ENCODE data around the gene IL1RN. TPM values are rescaled to one million over a fixed set of nuclear protein-coding genes. Genes with fewer than 3 reads are reported as not detected.

Gene IL1RN
- total and polyA plus RNA-seq, 2 of the 13 experiments (the other 11 are each of a cell fraction or from before 2014, with no cell fraction given), result 21.2 to 101 TPM

DNA sequence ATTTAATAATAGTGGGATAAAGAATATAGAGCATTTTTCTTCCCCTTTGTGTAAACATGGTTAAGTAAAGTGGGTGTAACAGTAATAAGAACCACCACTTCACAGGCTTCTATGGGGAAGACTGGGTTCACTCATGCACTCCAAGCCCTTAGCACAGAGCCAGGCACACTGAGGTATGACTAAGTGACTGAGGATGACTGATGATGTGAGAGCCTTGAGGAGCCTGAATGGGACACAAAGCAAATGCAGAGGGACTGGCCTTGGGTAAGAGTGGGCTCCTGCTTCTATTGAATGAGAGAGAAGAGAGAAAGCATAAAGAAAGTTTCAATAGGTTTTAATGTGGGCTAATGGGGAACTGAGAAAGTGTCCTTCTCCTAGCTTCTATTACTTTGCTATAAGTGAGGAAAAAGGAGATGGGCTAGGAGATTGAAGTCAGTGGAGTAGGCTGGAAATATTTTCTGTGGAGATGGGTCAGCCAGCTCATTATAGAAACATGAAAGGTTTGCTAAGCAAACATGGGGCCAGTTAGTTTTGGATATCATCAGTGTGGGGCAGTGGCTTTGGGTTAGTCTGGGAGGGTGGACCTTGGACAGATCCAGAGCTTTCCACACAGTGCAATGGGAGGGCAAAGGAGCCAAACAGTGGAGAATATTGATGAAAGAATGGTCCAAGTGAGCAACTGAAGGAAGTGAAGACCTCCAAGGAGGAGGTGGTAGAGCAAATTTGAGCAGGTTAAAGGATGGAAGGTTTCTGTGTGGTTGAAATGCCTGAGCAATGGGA lies 39.0 kb upstream of the IL1RN start (continued):
- peak; percentile 61 for TF ChIP-seq ZNF331 (CRISPR knock-in tag; IDR thresholded peaks at IDR 0.05)
- TF ChIP-seq MED1 (CRISPR knock-in tag; IDR thresholded peaks at IDR 0.05), result peak; percentile 83
- TF ChIP-seq, protein P1, sequence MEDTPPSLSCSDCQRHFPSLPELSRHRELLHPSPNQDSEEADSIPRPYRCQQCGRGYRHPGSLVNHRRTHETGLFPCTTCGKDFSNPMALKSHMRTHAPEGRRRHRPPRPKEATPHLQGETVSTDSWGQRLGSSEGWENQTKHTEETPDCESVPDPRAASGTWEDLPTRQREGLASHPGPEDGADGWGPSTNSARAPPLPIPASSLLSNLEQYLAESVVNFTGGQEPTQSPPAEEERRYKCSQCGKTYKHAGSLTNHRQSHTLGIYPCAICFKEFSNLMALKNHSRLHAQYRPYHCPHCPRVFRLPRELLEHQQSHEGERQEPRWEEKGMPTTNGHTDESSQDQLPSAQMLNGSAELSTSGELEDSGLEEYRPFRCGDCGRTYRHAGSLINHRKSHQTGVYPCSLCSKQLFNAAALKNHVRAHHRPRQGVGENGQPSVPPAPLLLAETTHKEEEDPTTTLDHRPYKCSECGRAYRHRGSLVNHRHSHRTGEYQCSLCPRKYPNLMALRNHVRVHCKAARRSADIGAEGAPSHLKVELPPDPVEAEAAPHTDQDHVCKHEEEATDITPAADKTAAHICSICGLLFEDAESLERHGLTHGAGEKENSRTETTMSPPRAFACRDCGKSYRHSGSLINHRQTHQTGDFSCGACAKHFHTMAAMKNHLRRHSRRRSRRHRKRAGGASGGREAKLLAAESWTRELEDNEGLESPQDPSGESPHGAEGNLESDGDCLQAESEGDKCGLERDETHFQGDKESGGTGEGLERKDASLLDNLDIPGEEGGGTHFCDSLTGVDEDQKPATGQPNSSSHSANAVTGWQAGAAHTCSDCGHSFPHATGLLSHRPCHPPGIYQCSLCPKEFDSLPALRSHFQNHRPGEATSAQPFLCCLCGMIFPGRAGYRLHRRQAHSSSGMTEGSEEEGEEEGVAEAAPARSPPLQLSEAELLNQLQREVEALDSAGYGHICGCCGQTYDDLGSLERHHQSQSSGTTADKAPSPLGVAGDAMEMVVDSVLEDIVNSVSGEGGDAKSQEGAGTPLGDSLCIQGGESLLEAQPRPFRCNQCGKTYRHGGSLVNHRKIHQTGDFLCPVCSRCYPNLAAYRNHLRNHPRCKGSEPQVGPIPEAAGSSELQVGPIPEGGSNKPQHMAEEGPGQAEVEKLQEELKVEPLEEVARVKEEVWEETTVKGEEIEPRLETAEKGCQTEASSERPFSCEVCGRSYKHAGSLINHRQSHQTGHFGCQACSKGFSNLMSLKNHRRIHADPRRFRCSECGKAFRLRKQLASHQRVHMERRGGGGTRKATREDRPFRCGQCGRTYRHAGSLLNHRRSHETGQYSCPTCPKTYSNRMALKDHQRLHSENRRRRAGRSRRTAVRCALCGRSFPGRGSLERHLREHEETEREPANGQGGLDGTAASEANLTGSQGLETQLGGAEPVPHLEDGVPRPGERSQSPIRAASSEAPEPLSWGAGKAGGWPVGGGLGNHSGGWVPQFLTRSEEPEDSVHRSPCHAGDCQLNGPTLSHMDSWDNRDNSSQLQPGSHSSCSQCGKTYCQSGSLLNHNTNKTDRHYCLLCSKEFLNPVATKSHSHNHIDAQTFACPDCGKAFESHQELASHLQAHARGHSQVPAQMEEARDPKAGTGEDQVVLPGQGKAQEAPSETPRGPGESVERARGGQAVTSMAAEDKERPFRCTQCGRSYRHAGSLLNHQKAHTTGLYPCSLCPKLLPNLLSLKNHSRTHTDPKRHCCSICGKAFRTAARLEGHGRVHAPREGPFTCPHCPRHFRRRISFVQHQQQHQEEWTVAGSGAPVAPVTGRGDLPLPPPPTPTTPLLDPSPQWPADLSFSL (CRISPR knock-in tag; IDR thresholded peaks at IDR 0.05), result no peak
- no peak for TF ChIP-seq POLR2AphosphoS5 (IDR thresholded peaks at IDR 0.05; ENCODE audit: low read depth, low read length)
- no peak for TF ChIP-seq ZNF546 (CRISPR knock-in tag; conservative IDR thresholded peaks at IDR 0.05)
- TF ChIP-seq ZFP36 (IDR thresholded peaks at IDR 0.05; ENCODE audit: borderline replicate concordance, low read depth, low read length, partially characterized antibody), result no peak
- no peak for TF ChIP-seq ATAD3A (CRISPR knock-in tag; IDR thresholded peaks at IDR 0.05)
- TF ChIP-seq KLF9 (CRISPR knock-in tag; IDR thresholded peaks at IDR 0.05; ENCODE audit: low read depth), result no peak
- TF ChIP-seq CBX1 (IDR thresholded peaks at IDR 0.05; ENCODE audit: low read depth), result peak; percentile 51
- TF ChIP-seq PAF1 (CRISPR knock-in tag; IDR thresholded peaks at IDR 0.05), result no peak
- no peak for TF ChIP-seq SRSF1 (optimal IDR thresholded peaks at IDR 0.05; ENCODE audit: low read depth, low read length)
- TF ChIP-seq CREB1 (IDR thresholded peaks at IDR 0.05), result no peak
- TF ChIP-seq CREB1 (CRISPR knock-in tag; IDR thresholded peaks at IDR 0.05), result no peak
- no peak for TF ChIP-seq ZNF3 (CRISPR knock-in tag; IDR thresholded peaks at IDR 0.05)
- no peak for TF ChIP-seq ZNF558 (CRISPR knock-in tag; IDR thresholded peaks at IDR 0.05; ENCODE audit: borderline replicate concordance)
- peak; percentile 97 for TF ChIP-seq SALL1 (CRISPR knock-in tag; IDR thresholded peaks at IDR 0.05)
- no peak for TF ChIP-seq RFX1 (IDR thresholded peaks at IDR 0.05)
- TF ChIP-seq FOXJ3 (CRISPR knock-in tag; IDR thresholded peaks at IDR 0.05; ENCODE audit: borderline replicate concordance), result 0 out of 2 replicates have a peak, but pooled peaks have one; percentile 36
- no peak for TF ChIP-seq CHD2 (IDR thresholded peaks at IDR 0.05; ENCODE audit: low read depth, low read length)
- TF ChIP-seq MBD4 (IDR thresholded peaks at IDR 0.05; ENCODE audit: borderline replicate concordance, low read length), result no peak
- TF ChIP-seq ZKSCAN8 (CRISPR knock-in tag; IDR thresholded peaks at IDR 0.05; ENCODE audit: borderline replicate concordance), result peak; percentile 27; the same call in 1 of the 2 replicates
- TF ChIP-seq FOXM1 (CRISPR knock-in tag; IDR thresholded peaks at IDR 0.05), result no peak
- peak; percentile 76 for TF ChIP-seq TBX2 (CRISPR knock-in tag; IDR thresholded peaks at IDR 0.05; ENCODE audit: borderline replicate concordance)
- peak; percentile 66; the same call in 1 of the 2 replicates for TF ChIP-seq HNF1B (CRISPR knock-in tag; IDR thresholded peaks at IDR 0.05)
- TF ChIP-seq ZNF224 (CRISPR knock-in tag; IDR thresholded peaks at IDR 0.05), result 0 out of 2 replicates have a peak, but pooled peaks have one; percentile 60
